Dedifferentiated amniotic fluid mesenchymal stem cell (primary cell): ENCODE results near the gene RHOH.

Experiments used
- DNase-seq: peaks from one replicate; pipeline ENCODE4 v3.0.0-alpha.2; 2016; ENCODE audit errors: extremely low spot score

Gene RHOH

DNA sequence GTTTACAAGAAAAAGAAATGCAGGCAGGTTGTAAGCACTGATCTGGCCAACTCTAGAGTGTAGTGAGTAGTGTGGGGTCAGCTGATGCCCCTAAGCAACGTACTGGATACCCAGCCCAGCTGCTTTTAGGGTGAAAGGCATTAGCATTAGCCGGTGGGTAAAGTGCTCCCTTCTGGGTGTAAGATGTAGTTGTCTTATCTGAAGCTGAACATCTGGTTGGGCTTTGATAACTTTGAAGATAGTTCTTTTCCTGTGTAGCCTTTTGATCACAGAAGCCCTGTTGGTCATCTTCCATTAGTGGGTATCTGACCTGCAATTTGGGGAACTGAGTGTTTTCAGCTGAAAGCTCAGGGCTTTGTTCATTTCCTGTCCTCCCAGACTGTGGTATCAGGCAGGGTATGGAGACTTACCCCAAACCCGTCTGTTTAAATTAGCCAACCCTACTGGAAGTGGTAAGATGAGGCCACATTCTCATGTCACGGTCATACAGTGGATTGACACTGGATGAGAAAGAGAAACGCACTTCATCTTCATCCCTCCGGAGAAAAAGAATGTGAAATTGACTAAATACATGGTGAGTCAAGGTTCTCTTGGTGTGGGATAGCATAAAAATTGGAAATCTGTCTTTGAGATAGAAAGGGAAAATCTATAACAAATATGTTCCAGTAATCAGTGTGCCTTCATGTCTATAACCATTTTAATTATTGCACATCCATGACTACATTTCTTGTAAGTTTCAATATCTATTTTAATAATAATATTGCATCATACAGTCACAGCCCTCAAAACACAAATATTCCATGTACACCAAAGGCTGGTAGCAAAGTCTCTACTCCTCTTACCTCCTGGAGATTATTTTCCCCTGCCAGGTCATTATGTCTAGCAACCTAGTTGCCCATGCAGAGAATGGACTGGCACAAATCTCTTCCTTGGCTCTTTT is 8.7 kb downstream of the RHOH start:
- DNase-seq: no peak

DNA sequence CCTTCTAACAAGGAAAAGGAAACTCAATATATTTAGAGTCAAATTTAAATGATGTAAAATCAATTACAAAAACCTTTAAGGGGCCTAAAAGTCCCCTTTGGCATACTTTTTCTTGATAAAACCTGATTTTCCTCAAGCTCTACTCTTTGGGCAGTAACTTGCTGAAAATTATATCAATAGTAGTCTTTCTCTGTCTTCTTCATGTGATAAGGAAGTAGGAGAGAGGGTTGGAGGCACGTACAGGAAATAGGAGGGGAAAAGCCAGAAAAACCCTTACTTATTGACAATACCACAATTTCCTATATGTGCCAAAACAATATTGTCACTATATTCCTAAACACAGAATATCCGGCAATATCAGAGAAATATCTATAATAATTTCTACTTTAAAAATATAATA is 9.6 kb downstream of the RHOH start:
- DNase-seq: no peak

DNA sequence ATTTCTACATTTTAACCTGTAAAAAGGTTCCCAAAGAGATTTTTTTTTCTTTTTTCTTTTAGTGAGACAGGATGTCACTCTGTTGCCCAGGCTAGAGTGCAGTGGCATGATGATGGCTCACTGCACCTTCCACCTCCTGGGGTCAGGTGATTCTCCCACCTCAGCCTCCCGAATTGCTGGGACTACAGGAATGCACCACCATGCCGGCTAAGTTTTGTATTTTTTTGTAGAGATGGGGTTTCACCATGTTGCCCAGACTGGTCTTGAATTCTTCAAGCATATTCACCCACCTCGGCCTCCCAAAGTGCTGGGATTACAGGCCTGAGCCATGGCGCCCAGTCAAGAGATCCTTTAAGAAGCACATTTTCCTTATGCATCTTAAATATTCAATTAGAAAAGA is 12.6 kb downstream of the RHOH start:
- DNase-seq: no peak

DNA sequence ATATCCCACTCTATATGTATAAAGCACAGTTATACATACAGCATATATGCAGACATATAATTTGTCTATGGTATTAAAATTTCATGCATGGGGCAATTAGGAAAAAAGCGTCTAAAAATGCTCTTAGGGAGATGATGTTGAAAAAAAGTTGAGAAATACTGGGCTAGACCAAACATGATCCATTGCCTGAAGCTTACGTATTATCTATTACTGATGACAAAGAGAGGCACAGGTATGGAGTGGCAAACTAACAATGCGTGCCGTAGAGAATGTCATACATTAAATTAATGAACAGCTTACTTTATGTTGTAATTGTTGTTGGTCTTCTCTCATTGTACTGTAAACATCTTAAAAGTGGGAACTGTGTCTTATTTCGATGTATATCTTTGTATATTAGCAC is 13.9 kb downstream of the RHOH start:
- no peak for DNase-seq

DNA sequence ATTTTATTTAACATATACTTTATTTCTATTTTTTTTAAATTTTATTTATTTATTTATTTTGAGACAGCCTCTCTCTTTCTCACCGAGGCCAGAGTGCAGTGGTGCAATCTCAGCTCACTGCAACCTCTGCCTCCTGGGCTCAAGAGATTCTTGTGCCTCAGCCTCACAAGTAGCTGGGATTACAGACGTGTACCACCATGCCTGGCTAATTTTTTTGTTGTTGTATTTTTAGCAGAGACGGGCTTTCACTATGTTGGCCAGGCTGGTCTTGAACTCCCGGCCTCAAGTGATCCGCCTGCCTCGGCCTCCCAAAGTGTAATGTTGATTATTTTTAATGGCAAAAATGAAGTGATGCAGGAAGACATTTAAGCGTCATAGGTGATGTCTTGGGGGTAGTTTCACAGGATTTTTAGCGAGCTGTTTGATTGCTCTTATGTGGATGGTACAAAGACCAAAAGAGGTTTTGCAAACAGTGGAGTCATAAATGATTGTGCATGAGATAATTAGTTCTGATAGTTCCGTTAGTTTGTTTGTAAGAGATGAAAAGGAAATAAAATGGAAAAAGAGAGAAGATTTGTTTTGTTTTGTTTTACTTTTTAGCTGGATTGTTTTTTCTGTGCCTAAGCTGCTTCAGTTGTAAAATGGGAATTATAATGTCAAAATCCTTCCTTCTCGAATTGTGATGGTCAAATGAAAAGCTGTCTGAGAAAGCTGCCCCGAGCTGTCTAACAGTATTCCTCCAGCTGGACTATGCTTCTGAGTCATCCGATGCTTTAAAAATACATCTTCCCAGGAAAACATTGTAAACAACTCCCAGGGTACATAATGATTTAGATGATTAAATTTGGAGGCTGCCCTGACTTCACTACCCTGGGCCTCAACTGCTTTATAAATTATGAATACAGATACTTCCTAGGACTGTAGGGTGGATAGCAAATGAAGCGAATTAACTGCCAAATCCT is 14.7 kb downstream of the RHOH start:
- no peak for DNase-seq

DNA sequence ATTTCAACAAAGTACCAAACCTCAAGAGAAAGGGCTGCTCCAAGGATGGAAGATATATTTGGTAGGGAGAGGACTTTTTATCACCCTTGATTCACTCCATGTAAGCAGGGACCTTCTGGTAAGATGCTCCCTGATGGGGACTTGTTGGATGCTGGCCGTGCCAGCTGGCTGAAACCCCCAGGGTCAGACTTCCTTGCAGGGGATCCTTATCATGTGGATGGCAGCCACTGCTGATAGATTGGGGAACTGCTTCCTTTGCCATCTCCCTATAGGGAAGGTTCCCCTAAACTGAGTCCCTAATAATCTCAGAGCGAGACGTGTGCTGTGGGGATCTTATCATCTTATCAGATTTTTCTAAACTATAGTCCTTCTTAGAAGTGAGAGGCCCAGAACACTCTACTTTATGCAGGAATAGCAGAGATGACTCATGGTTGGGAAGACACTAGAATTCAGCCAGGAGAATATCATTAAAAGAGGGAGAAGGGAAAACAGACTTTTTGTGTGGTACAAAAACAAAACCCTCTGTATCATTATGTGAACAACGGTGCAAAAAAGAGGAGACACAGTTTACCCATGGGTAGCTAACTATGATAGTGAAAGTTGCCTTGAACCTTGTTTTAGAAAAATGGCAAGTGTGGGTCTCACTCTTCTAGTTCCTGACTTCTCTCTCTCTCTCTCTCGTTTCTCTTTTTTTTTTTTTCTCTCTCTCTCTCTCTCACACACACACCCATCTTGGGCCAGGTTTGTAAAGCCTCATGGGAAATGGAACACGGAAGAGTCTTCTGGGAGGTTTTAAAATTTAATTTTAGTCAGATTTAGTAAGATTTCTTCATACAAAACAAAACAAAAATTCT is 16.1 kb downstream of the RHOH start:
- DNase-seq: no peak

DNA sequence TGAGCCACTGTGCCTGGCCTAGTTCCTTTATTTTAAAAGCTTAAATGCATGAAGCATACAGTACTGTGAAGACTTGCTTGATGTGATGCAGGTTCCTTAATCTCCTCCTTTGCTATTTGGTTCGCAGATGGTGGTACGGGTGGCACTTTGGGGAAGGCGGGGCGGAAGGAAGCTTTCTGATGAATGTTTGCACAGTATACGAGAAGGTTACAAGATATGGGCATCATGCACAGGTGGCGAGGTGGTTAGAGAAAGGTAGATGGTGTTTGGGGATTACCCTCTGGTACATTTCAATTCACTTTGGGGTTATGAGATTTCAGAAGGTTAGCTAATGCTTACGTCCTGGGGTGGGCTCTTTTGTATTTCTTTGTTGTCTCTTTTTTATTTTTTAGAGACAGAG is 17.2 kb downstream of the RHOH start:
- DNase-seq: no peak

DNA sequence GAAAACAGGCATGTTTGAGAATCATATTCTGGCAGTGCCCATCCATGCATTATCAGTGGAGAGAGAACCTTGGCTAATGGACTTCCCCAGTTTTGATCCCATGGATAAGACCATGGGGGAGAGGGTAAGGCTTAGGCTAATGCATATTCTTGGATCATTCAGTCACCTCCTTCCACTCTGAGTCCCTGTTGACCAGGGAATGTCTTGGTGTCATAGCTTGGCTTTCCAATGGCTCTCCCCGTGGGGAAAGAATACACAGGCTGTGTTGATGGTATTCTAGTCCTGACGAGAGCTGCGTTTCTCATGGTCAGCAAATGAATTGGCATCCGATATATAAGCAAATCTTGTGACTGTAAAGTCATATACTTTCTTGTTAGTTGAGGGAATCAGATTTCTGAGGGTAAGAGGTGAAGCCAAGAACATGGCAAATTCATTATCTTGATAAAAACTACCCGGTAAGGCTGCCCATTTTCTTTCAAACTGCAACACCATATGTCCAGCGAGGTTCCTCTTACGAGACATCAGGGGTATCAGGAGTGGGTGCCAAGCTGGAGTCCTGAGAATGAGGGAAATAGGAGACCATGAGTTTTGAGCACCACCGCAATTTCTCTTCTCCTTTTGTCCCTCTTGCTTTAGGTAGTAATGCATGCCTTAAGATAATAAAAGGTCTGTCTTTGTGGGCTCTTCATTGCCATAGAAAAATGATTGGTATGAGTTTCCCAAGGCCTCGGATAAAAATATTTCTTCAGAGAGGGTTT is 18.0 kb downstream of the RHOH start:
- no peak for DNase-seq

DNA sequence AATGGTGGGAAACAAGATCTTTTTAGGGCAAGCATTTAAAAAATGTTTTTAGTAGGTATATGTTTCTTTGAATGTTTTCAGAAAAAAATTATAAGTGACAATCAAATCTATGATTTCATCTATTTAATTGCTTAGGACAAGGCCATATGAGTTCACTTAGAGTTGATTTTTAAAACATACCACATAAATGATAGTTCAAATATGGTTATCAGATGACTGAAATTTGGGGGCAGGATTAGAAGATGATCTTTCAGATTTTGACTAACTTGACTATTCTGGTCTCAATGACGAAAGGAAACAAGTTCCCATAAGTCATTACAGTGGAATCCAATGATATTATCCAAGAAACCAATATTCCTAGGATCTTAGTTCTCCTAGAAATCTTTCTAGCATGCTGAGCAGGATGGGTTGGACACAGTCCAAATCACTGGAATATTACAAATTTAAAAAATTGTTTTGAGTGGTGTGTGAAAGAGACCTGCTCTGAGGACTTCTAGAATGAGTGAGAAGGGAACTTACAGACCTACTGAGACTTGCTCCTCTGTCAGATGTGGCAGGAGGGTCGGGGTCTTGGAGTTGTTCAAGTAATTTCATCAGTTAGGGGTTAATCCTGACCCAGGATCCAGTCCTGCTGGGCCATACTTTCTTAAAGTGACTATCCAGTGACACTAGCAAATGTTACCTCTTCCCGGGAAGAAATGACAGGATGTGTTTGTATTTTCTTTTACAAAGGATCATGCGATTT is 20.0 kb downstream of the RHOH start:
- DNase-seq: no peak

DNA sequence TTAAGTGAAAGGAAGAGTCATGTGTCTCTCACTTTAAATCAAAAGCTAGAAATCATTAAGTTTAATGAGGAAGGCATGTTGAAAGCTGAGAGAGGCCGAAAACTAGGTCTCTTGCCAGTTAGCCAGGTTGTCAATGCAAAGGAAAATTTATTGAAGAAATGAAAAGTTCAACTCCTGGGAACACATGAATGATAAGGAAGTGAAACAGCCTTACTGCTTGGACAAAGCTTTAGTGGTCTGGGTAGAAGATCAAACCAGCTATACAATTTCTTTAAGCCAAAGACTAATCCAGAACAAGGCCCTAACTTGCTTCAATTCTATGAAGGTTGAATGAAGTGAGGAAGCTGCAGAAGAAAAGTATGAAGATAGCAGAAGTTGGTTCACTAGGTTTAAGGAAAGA is 24.9 kb downstream of the RHOH start:
- DNase-seq: no peak

DNA sequence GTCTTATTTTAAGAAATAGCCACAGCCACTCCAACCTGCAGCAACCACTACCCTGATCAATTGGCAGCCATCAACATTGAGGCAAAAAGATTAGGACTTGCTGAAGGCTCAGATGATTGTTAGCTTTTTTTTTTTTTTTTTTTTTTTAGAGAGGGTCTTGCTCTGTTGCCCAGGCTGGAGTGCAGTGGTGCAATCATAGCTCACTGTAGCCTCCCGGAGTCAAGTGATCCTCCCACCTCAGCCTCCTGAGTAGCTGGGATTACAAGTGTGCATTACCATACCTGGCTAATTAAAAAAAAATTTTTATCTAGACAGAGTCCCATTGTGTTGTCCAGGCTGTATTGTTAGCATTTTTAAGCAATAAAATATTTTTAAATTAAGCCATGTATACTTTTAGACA is 26.5 kb downstream of the RHOH start:
- no peak for DNase-seq

DNA sequence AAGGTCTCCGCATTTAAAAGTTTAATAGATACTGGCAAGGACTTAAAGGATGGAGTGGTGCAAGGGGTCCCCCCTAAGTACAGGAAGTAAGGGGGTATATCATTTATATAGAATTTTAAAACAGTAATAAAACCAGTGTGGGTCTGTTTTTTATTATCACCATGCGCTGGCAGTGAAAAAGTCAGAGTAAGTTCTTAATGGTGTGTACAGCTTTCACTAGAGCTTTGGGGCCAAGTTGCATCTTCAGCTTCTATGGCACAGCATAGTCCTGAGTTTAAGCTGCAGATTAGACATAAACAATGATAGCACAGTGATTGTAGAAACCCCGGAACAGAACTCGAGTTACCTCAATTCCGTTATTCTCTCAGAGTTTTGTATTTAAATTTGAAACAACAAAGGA is 27.6 kb downstream of the RHOH start:
- DNase-seq: no peak

DNA sequence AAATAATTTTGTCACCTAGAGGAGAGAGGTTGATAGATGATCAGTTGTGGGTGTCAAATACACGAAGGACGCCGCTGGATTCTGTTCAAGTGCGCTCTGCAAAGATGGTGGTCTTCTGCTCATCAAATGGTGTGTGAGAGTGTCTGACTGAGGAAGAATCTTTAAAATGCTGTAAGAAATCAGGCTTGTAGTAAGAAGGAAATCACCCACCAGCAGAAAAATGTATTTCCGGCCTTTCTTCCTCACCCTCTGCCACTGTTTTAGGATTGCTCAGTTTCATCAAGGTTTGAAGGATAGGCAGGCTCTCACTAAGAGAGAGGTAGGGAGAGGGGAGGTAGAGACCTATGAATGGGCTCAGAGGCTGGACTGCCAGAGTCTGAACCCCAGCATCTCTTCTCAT is 28.7 kb downstream of the RHOH start:
- no peak for DNase-seq

DNA sequence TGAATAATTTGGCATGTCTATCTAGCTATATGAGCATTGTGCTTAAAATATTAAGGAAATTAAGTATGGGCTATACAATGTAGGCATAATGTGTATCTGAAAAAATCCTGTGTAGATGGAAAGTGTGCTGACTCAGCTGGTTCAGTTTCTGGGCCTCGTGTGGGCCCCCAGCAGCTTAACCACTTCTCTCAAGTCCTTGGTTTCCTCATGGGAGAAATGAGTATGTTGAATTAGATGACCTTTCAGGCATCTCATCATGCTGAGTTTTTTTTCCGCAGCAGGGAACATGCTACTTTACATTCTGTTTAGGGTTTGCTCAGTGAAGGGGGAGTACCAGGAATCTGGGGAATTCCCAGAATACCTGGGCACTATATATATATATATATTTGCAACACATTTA is 30.5 kb downstream of the RHOH start:
- no peak for DNase-seq

DNA sequence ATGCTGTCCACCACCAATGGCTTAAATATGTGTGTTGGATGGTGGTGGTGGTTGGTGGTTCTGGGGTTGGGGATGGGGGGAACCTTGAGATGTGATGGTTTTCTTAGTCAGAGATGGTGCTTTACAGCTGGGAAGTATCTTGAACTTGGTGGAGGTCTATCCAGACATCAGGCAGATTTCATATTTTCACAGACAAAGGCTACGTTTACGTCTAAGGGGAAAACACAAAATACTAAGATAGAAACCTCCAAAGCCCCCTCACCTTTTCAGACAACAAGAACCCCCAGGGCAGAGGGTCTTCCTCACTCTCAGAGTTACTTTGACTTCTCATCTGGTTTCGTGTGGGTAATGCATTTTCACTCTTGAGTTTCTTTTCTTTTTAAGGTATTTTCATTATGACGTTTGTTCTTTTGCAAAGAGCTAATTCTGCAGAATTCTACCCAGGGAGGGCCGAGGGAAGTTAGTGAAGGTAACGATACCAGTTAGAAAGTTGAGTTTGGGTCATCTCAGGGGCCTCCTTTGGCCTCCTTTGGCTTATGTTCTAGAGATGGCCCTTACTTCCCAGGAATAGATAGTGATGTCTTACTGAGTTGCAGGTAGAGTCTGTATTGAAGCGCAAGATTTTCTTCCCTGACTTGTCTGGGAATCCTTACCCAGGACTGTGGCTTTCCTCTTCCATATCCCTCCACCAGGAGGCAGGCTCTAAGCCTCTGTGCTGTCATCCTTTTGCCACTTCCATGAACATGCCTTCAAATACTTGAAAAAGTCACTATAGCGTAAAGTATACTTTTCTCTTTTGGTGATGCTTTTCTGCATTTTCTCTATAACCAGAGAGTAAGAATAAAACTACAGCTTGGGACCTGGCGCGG is 31.9 kb downstream of the RHOH start:
- DNase-seq: no peak

DNA sequence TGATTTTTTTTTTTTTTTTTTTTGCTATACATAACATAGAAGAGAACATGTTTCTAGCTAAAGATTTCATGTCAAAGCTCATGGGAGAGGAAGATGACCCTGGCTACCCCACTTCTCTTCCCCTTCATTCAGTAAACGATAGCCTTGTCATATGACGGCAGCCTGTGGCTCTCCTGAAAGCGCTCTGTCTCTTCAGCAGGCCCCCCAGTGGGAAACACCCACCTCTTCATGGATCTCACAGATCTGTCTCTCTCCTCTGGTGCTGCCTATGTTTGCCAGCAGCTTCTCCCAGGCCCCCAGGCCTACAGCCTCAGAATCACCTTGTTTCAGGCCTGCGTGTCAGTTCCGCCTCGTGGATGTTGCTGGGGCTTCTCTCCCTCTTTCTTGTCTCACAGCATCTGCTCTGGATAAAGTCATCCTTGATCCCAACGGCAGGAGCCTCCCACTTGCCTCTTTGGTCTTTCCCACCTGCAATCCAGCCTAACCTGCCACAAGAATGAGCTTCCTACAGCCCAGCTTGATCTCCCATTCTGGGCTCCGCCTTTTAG is 34.6 kb downstream of the RHOH start:
- DNase-seq: no peak

DNA sequence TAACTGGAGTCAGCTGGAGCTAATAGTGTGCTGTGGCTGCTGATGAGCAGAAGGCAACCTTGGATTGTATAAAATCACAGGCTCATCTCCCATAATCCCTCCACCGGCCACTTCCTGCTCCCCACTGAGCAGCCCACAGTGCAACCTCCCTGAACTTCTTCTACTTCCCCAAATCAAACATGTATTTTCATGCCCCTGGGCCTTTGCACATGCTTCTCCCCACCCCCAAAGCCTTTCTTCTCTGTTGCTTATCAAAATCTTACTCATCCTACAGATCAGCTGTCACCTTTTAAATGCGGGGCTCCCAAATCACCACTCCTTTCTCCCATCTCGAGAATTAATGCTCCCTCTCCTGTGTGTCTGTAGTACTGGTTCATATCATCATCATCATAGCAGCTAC is 35.8 kb downstream of the RHOH start:
- DNase-seq: no peak

DNA sequence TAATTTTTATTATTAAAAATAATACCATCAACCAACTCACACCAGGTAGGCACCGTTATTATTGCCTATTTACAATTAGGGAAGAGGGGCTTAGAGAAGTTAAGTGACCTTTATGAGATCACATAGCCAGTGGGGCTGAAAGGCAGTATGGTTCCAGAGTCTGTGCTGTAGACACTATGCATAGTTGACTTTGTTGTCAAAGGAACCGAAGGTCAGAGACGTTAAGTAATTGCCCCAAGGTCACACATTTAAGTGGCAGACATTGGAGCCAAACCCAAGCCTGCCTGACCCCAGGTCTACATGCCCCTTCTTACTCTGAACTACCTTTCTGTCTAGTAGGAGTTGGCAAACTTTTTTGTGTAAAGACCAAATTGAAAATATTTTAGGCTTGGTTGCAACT is 36.4 kb downstream of the RHOH start:
- DNase-seq: no peak

DNA sequence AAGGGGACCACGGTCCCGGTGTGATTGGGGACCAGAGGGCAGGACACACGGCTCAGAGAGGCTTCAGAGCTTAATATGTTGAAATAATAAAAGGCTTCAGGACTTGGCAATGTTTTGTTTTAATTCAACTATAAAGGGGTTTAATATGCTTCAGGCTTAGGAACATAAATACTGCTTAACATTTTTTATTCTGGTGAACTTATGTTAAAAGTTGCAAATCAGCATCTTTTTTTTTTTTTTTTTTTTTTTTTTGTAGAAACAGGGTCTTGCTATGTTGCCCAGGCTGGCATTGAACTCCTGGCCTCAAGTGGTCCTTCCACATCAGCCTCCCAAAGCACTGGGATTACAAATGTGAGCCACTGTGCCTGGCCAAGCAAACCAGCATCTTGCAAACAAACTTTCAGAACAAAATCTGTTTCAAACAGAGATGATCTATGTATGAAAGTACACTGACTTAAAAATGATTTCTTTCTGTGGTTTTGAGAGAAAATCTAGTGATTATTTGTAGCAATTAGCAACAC is 37.7 kb downstream of the RHOH start:
- DNase-seq: no peak
